Effector memory CD4-positive, alpha-beta T cell (primary cell): Measurements from ENCODE around the gene GRID2IP.

Experiments used
- DNase-seq, 3 donors: peaks; one replicate each; pipeline ENCODE4 v3.0.0-alpha.2; 2020
- H3K27ac ChIP-seq: 2 replicates; pipeline ENCODE4 v1.7.0; 2013; ENCODE audit warnings: mild to moderate bottlenecking, low read length, moderate library complexity; ENCODE audit not compliant: insufficient read depth, poor library complexity, severe bottlenecking
- H3K27me3 ChIP-seq: replicated peaks from 2 replicates; pipeline ENCODE4 v1.7.0; 2013; ENCODE audit warnings: mild to moderate bottlenecking, low read length; ENCODE audit not compliant: insufficient read depth, control insufficient read depth, poor library complexity, severe bottlenecking
- H3K36me3 ChIP-seq: 2 replicates; pipeline ENCODE4 v1.7.0; 2013; ENCODE audit warnings: mild to moderate bottlenecking, low read length, moderate library complexity; ENCODE audit not compliant: control insufficient read depth, insufficient read depth
- H3K4me1 ChIP-seq: 2 replicates; pipeline ENCODE4 v1.7.0; 2013; ENCODE audit warnings: low read length, mild to moderate bottlenecking; ENCODE audit not compliant: control insufficient read depth, insufficient read depth, poor library complexity, severe bottlenecking
- H3K4me3 ChIP-seq: 2 replicates; pipeline ENCODE4 v1.7.0; 2013; ENCODE audit warnings: low read length, low read depth, mild to moderate bottlenecking; ENCODE audit not compliant: insufficient read depth, poor library complexity, severe bottlenecking
- H3K9me3 ChIP-seq: 2 replicates; pipeline ENCODE4 v1.7.0; 2013; ENCODE audit warnings: mild to moderate bottlenecking, low read length, moderate library complexity; ENCODE audit not compliant: control insufficient read depth

GRID2IP gene

GRCh38 chr7:6559896-6560295 is 8.6 kb upstream of the GRID2IP start:
- Histone ChIP-seq H3K4me3 (no peak overlapping the region), H3K9me3 (no peaks in the 10 kb centered on the region), H3K4me1 (no peaks in the 10 kb centered on the region), H3K27me3 (no peaks in the 10 kb centered on the region), H3K36me3 (no peaks in the 10 kb centered on the region), H3K27ac (no peak overlapping the region)
- DNase-seq = no peak

DNA sequence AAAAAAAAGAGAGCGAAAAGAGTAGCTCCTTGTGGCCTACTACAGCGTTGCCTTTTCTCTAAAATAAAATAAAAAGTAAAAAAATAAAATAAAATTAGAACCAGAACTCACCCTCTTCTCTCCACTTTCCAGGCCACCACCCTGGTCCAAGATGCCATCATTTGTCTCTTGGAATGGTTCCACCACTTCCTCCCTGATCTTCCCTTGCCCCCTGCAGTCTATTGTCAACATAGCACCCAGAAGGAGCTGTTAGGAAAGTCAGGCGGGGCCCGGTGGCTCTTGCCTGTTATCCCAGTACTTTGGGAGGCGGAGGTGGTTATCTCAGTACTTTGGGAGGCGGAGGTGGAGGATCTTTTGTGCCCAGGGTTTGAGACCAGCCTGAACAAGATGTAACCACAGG is 7.6 kb upstream of the GRID2IP start:
- DNase-seq = no peak
- Histone ChIP-seq H3K9me3 (no peaks in the 10 kb centered on the region), H3K4me3 (no peak overlapping the region), H3K36me3 (no peaks in the 10 kb centered on the region), H3K27ac (no peak overlapping the region), H3K27me3 (no peaks in the 10 kb centered on the region), H3K4me1 (no peaks in the 10 kb centered on the region)

DNA sequence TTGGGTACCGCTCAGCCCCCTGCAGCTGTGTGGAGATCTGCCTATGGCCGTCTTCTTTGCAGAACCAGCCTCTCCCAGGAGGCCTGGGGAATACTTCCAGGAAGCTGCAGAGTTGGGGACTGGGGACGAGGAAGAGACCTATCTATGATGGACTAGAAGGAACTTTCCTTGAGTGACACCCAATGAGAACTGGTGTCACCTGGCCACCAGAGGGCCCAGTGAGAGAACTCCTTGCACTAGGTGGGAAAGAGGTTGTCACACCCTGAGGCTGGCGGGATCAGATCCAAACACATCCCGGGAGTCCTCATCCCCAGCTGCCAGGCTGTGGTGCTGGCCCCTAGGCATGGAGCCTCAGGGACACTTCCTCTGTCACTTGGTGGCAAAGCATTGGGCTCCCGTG is 4.9 kb upstream of the GRID2IP start:
- Histone ChIP-seq H3K4me3 (no peak overlapping the region), H3K27me3 (no peaks in the 10 kb centered on the region), H3K36me3 (no peaks in the 10 kb centered on the region), H3K9me3 (no peaks in the 10 kb centered on the region), H3K27ac (no peak overlapping the region), H3K4me1 (no peaks in the 10 kb centered on the region)
- DNase-seq = no peak

DNA sequence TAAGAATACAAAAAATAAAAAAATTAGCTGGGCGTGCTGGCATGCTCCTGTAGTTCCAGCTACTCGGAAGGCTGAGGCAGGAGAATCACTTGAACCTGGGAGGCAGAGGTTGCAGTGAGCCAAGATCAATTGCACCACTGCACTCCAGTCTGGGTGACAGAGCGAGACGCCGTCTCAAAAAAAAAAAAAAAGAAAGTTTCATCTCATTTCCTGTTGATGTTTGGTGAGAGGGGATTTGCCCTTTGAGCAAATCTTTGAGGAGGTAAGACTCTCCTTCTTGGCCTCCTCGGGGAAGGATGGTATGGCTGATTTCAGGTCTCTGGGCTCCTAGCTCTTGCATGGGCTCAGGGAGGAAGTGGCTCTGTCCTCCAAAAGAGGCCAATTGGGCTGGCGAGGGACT is 3.6 kb upstream of the GRID2IP start:
- no peaks in the 10 kb centered on the region for H3K27me3 ChIP-seq
- no peaks in the 10 kb centered on the region for H3K9me3 ChIP-seq
- H3K36me3 ChIP-seq = no peaks in the 10 kb centered on the region
- H3K4me1 ChIP-seq = no peaks in the 10 kb centered on the region
- DNase-seq = no peak
- no peak overlapping the region for H3K27ac ChIP-seq
- no peak overlapping the region for H3K4me3 ChIP-seq

DNA sequence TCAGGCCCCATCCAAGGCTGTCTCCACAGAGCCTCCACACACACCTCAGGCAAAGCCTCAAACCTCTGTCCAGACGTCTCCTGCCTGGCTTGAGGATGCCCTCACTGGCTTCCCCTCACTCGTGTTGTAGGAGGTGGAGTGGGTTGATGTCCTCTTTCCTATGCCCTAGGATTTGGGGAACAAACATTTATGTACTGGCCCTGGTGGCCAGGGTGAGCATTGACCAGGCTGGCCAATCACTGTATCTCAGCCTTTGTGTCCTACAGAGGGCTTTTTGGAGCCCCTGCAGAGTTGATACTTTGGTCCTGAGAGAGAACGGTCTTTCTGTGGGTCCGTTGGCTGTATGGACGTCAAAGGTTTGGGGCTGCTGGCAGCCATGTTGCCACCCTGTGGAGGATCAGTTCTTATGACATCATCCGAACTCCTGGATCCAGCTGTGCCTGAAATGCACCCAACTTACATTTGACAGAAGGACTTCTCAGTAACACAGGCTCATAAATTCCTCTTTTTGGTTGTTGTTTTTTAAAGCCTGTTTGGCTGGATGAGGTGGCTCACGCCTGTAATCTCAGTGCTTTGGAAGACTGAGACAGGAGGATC is 2.3 kb upstream of the GRID2IP start:
- H3K4me1 ChIP-seq = no peaks in the 10 kb centered on the region
- DNase-seq = no peak
- H3K27me3 ChIP-seq = no peaks in the 10 kb centered on the region

GRCh38 chr7:6547400-6547799 is 3.9 kb downstream of the GRID2IP start:
- no peak overlapping the region for H3K27ac ChIP-seq
- no peak overlapping the region for H3K4me3 ChIP-seq
- no peaks in the 10 kb centered on the region for H3K36me3 ChIP-seq
- no peak for DNase-seq
- no peaks in the 10 kb centered on the region for H3K4me1 ChIP-seq
- no peaks in the 10 kb centered on the region for H3K27me3 ChIP-seq
- no peaks in the 10 kb centered on the region for H3K9me3 ChIP-seq

More for the DNA sequence above, 2.3 kb upstream of the GRID2IP start:
- H3K36me3 ChIP-seq = no peaks in the 10 kb centered on the region
- H3K27ac ChIP-seq = no peak overlapping the region
- H3K4me3 ChIP-seq = no peak overlapping the region
- no peaks in the 10 kb centered on the region for H3K9me3 ChIP-seq

GRCh38 chr7:6546498-6547251 is 4.6 kb downstream of the GRID2IP start:
- no peaks in the 10 kb centered on the region for H3K27me3 ChIP-seq
- no peaks in the 10 kb centered on the region for H3K9me3 ChIP-seq
- DNase-seq = no peak
- H3K4me3 ChIP-seq = no peak overlapping the region
- H3K27ac ChIP-seq = no peak overlapping the region
- H3K4me1 ChIP-seq = no peaks in the 10 kb centered on the region
- H3K36me3 ChIP-seq = no peaks in the 10 kb centered on the region

GRCh38 chr7:6545398-6546126 is 5.7 kb downstream of the GRID2IP start:
- H3K4me3 ChIP-seq = no peak overlapping the region
- H3K4me1 ChIP-seq = no peaks in the 10 kb centered on the region
- no peak overlapping the region for H3K27ac ChIP-seq
- H3K9me3 ChIP-seq = no peaks in the 10 kb centered on the region
- DNase-seq = no peak
- H3K36me3 ChIP-seq = no peaks in the 10 kb centered on the region
- no peaks in the 10 kb centered on the region for H3K27me3 ChIP-seq

GRCh38 chr7:6542368-6542767 is 8.9 kb downstream of the GRID2IP start:
- DNase-seq = no peak
- H3K27me3 ChIP-seq = no peaks in the 10 kb centered on the region
- H3K4me1 ChIP-seq = no peaks in the 10 kb centered on the region
- no peaks in the 10 kb centered on the region for H3K36me3 ChIP-seq
- H3K27ac ChIP-seq = no peak overlapping the region
- H3K4me3 ChIP-seq = no peak overlapping the region
- H3K9me3 ChIP-seq = no peaks in the 10 kb centered on the region
